ENCODE results near the gene SPATS2L. TPM values are rescaled to one million over a fixed set of nuclear protein-coding genes. Genes with fewer than 3 reads are reported as not detected.

SPATS2L gene
- total and polyA plus RNA-seq, 8 donors, result 81.2 to 96.7 (median 91.2) TPM

GRCh38 chr2:200309296-200310049, 3.0 kb downstream of the SPATS2L start:
- Histone ChIP-seq H3K9me3 (no peaks in the 10 kb centered on the region), H3K27ac (no peak overlapping the region), H3K4me3 (no peak overlapping the region), H3K27me3 (peaks cover 0 to 10% of the 10 kb centered on the region in 2 donors), H3K4me1 (peaks cover 10 to 24% of the 10 kb centered on the region in 2 donors), H3K36me3 (no peaks in the 10 kb centered on the region)
- intact Hi-C loops (cut with DNase I), result loop anchor here in 1 of 2 donors (10.0 kb wide), 1 partner anchor 325 kb away; no protein-coding TSS in a partner anchor
- ATAC-seq, result no peak
- TF ChIP-seq CTCF (IDR thresholded peaks at IDR 0.05), result no peak
- no peak for DNase-seq

DNA sequence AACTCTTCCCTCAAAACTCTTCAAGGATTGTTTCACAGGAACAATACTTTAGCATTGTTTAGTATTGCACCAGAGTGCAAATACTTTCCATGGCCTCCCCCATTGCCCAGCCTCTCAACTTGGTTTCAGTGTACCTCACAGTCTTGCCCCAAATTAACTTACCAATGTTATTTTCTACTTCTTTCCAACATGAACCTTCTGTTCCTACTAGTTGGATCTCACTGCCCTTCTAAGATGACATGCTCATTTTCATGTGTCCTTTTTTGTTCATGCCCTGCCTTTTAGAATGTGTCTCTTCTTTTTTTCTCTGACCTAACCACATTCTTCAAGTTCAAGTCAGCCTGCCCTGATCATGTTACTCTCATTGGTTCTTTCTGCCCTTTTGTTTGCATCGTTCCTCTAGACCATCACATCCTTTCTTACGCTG, 4.1 kb downstream of the SPATS2L start:
- DNase-seq (no peak), ATAC-seq (no peak)
- Histone ChIP-seq H3K36me3 (no peaks in the 10 kb centered on the region), H3K27me3 (peaks cover 0 to 10% of the 10 kb centered on the region in 2 donors), H3K4me1 (peaks cover 10 to 19% of the 10 kb centered on the region in 2 donors), H3K9me3 (no peaks in the 10 kb centered on the region), H3K27ac (no peak overlapping the region), H3K4me3 (no peak overlapping the region)
- TF ChIP-seq CTCF (IDR thresholded peaks at IDR 0.05), result no peak
- intact Hi-C loops (cut with DNase I), result no loop called here

DNA sequence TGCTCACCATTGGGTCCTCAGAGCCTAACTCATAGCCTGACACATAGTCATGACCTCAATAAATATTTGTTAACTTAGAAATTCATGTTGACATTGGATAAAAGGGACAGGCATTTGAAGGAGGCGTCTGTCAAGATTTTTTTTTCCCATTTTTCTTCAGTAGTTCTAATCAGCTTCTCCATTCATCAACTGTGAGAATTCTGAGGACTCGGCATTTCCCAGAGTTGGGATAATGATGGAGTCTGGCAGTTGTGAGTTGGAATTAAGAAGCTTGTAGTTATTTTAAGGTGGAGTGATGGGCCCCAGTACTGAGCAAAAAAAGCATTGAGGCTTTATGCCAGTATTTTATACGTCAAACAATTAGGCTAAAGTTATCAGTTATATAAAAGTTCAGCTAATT, 4.6 kb downstream of the SPATS2L start:
- H3K9me3 ChIP-seq, result no peaks in the 10 kb centered on the region
- H3K36me3 ChIP-seq, result no peaks in the 10 kb centered on the region
- H3K27me3 ChIP-seq, result peaks cover 0 to 10% of the 10 kb centered on the region in 2 donors
- TF ChIP-seq CTCF (IDR thresholded peaks at IDR 0.05), result no peak
- H3K4me1 ChIP-seq, result peaks cover 10 to 19% of the 10 kb centered on the region in 2 donors
- H3K27ac ChIP-seq, result no peak overlapping the region
- intact Hi-C loops (cut with DNase I), result no loop called here
- no peak overlapping the region for H3K4me3 ChIP-seq
- DNase-seq, result no peak
- ATAC-seq, result no peak

- intact Hi-C loops (cut with DNase I), result no loop called here
- no peaks in the 10 kb centered on the region for H3K9me3 ChIP-seq
- no peak overlapping the region for H3K4me3 ChIP-seq
- ATAC-seq, result no peak
- no peak for DNase-seq
- no peak overlapping the region for H3K27ac ChIP-seq
- no peaks in the 10 kb centered on the region for H3K27me3 ChIP-seq
- peaks cover 20 to 28% of the 10 kb centered on the region in 2 donors for H3K4me1 ChIP-seq
- TF ChIP-seq CTCF (IDR thresholded peaks at IDR 0.05), result no peak
- no peaks in the 10 kb centered on the region for H3K36me3 ChIP-seq
Measured at GRCh38 chr2:200314976-200315567, 8.6 kb downstream of the SPATS2L start.

GRCh38 chr2:200317975-200318374, 11.5 kb downstream of the SPATS2L start:
- no peaks in the 10 kb centered on the region for H3K27me3 ChIP-seq
- H3K9me3 ChIP-seq, result no peaks in the 10 kb centered on the region
- DNase-seq (no peak), ATAC-seq (peak; percentile 63)
- peaks cover 9 to 25% of the 10 kb centered on the region in 2 donors for H3K4me1 ChIP-seq
- H3K36me3 ChIP-seq, result no peaks in the 10 kb centered on the region
- H3K27ac ChIP-seq, result no peak overlapping the region
- no peak overlapping the region for H3K4me3 ChIP-seq
- no peak for TF ChIP-seq CTCF (IDR thresholded peaks at IDR 0.05)
- intact Hi-C loops (cut with DNase I), result no loop called here
